ENCODE data around the gene TRAPPC10. TPM values are rescaled to one million over a fixed set of nuclear protein-coding genes. Genes with fewer than 3 reads are reported as not detected.
A peak's percentile ranks its signal among the peaks of the same experiment; 100 is the strongest.

Gene TRAPPC10
- total and polyA plus RNA-seq, 4 donors, result 7.7 to 43.5 (median 29.7) TPM

GRCh38 chr21:44006017-44006619 is 6.0 kb upstream of the TRAPPC10 start:
- Histone ChIP-seq H3K9ac (ENCODE audit: insufficient read depth in 1 of 2, low read length in 2 of 2) (no peak overlapping the region), H3K27ac (ENCODE audit: low read depth in 1 of 2, low read length in 1 of 2) (peak overlapping the region in 1 of 2 donors; percentile 64), H3K27me3 (ENCODE audit: control insufficient read depth in 3 of 3, insufficient read depth in 3 of 3, low read length in 2 of 3) (no peaks in the 10 kb centered on the region), H3K4me1 (ENCODE audit: control insufficient read depth in 5 of 5, insufficient read depth in 5 of 5, low read length in 5 of 5) (peaks cover 0 to 9% (median 0%) of the 10 kb centered on the region in 5 donors), H3K4me3 (no peak overlapping the region), H3K9me3 (ENCODE audit: control insufficient read depth in 4 of 4, insufficient read depth in 3 of 4, low read length in 3 of 4) (no peaks in the 10 kb centered on the region), H3K36me3 (ENCODE audit: control insufficient read depth in 4 of 4, insufficient read depth in 4 of 4, low read length in 4 of 4) (no peaks in the 10 kb centered on the region)
- TF ChIP-seq CTCF (IDR thresholded peaks at IDR 0.05; ENCODE audit: control extremely low read depth, extremely low read depth), result no peak
- 77 to 92% methylated on average over 9 of the region's 9 CpGs for WGBS, 2 donors
- DNase-seq, result no peak
- ATAC-seq (ENCODE audit: insufficient read depth, low FRiP score), result peak; percentile 41

- no peak for TF ChIP-seq CTCF (IDR thresholded peaks at IDR 0.05; ENCODE audit: control extremely low read depth, extremely low read depth)
- Histone ChIP-seq H3K4me3 (no peak overlapping the region), H3K27me3 (ENCODE audit: control insufficient read depth in 3 of 3, insufficient read depth in 3 of 3, low read length in 2 of 3) (no peaks in the 10 kb centered on the region), H3K9ac (ENCODE audit: insufficient read depth in 1 of 2, low read length in 2 of 2) (no peak overlapping the region), H3K4me1 (ENCODE audit: control insufficient read depth in 5 of 5, insufficient read depth in 5 of 5, low read length in 5 of 5) (peaks cover 0 to 11% (median 0%) of the 10 kb centered on the region in 5 donors), H3K27ac (ENCODE audit: low read depth in 1 of 2, low read length in 1 of 2) (peak overlapping the region in 1 of 2 donors; percentile 44), H3K36me3 (ENCODE audit: control insufficient read depth in 4 of 4, insufficient read depth in 4 of 4, low read length in 4 of 4) (no peaks in the 10 kb centered on the region), H3K9me3 (ENCODE audit: control insufficient read depth in 4 of 4, insufficient read depth in 3 of 4, low read length in 3 of 4) (no peaks in the 10 kb centered on the region)
- DNase-seq (no peak), ATAC-seq (ENCODE audit: insufficient read depth, low FRiP score) (no peak)
- 82 to 93% methylated on average over 8 of the region's 8 CpGs for WGBS, 2 donors
Measured at GRCh38 chr21:44006656-44007055, 5.5 kb upstream of the TRAPPC10 start.

- no peak for DNase-seq
- Histone ChIP-seq H3K9me3 (ENCODE audit: control insufficient read depth in 4 of 4, insufficient read depth in 3 of 4, low read length in 3 of 4) (no peaks in the 10 kb centered on the region), H3K4me3 (no peak overlapping the region), H3K36me3 (ENCODE audit: control insufficient read depth in 4 of 4, insufficient read depth in 4 of 4, low read length in 4 of 4) (no peaks in the 10 kb centered on the region), H3K27me3 (ENCODE audit: control insufficient read depth in 3 of 3, insufficient read depth in 3 of 3, low read length in 2 of 3) (no peaks in the 10 kb centered on the region), H3K9ac (ENCODE audit: insufficient read depth in 1 of 2, low read length in 2 of 2) (no peak overlapping the region), H3K27ac (ENCODE audit: low read depth in 1 of 2, low read length in 1 of 2) (no peak overlapping the region), H3K4me1 (ENCODE audit: control insufficient read depth in 5 of 5, insufficient read depth in 5 of 5, low read length in 5 of 5) (peaks cover 2 to 23% (median 6%) of the 10 kb centered on the region in 5 donors)
- 66 to 73% methylated on average over 9 of the region's 9 CpGs for WGBS, 2 donors
- no peak for ATAC-seq (ENCODE audit: insufficient read depth, low FRiP score)
- no peak for TF ChIP-seq CTCF (IDR thresholded peaks at IDR 0.05; ENCODE audit: control extremely low read depth, extremely low read depth)
Measured at GRCh38 chr21:44010429-44010828, 1.7 kb upstream of the TRAPPC10 start.

DNA sequence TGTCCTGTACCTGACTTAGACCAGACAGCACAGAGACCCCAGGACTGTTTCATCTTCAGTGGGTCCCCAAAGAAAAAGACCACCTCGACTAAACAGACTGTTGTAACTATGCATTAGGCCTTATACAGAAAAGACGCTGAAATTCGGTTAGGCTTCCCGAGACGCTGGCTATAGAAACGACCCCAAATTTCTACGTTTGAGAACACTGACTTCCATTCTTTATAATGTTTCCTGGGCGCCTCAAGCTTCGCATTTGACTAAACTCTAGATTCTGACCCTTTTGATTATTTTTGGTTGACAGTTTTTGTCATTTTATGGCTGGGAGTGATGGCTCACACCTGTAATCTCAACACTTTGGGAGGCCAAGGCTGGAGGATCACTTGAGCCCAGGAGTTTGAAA is 986 bp upstream of the TRAPPC10 start:
- H3K4me1 ChIP-seq (ENCODE audit: control insufficient read depth in 5 of 5, insufficient read depth in 5 of 5, low read length in 5 of 5), result peaks cover 2 to 23% (median 6%) of the 10 kb centered on the region in 5 donors
- 85 to 86% methylated on average over 9 of the region's 9 CpGs for WGBS, 2 donors
- H3K27me3 ChIP-seq (ENCODE audit: control insufficient read depth in 3 of 3, insufficient read depth in 3 of 3, low read length in 2 of 3), result no peaks in the 10 kb centered on the region
- no peak overlapping the region for H3K9ac ChIP-seq (ENCODE audit: insufficient read depth in 1 of 2, low read length in 2 of 2)
- no peaks in the 10 kb centered on the region for H3K36me3 ChIP-seq (ENCODE audit: control insufficient read depth in 4 of 4, insufficient read depth in 4 of 4, low read length in 4 of 4)
- H3K27ac ChIP-seq (ENCODE audit: low read depth in 1 of 2, low read length in 1 of 2), result no peak overlapping the region
- H3K9me3 ChIP-seq (ENCODE audit: control insufficient read depth in 4 of 4, insufficient read depth in 3 of 4, low read length in 3 of 4), result no peaks in the 10 kb centered on the region
- no peak overlapping the region for H3K4me3 ChIP-seq
- DNase-seq (peak in 1 of 3 donors; percentile 8), ATAC-seq (ENCODE audit: insufficient read depth, low FRiP score) (no peak)
- TF ChIP-seq CTCF (IDR thresholded peaks at IDR 0.05; ENCODE audit: control extremely low read depth, extremely low read depth), result no peak
